GM19025 (cell line): Measurements from ENCODE around the gene VSIG10L2.
"Not testable (repeated sequence)": the region's sequence is repeated elsewhere in the genome, so short reads cannot be mapped to it uniquely, and the experiment has no call there.

Source experiments
- ATAC-seq: cut with Tn5 transposase; IDR thresholded peaks from one replicate; pipeline ENCODE4 v1.9.1; 2021; ENCODE audit warnings: mild to moderate bottlenecking, low read depth, moderate library complexity; ENCODE audit not compliant: unreplicated experiment

VSIG10L2 gene

GRCh38 chr11:125945797-125946520 is at the start of gene VSIG10L2:
VSIG10L2 (plus strand) TSS chr11:125946044; CDS start chr11:125946056, 12 bp downstream.
- no peak for ATAC-seq

DNA sequence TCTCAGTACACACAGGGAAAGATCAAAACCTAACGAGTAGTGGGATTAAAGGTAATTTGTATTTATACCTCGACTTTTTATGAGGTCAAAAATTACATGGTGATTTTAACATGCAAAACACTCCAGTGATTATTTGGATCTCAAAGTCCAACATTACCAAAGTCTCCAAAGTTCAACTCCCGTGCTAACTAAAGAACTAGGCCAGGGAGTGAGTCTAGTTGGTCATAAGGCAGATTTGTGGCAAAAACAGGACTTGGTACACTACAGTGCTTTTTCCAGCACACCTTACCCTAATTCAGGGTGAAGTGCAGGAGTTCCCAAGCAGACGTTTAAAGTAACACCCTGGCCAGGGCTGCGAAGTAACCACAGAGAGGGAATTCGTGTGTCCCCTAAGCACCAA is 44.0 kb upstream of the VSIG10L2 start:
- ATAC-seq: no peak

DNA sequence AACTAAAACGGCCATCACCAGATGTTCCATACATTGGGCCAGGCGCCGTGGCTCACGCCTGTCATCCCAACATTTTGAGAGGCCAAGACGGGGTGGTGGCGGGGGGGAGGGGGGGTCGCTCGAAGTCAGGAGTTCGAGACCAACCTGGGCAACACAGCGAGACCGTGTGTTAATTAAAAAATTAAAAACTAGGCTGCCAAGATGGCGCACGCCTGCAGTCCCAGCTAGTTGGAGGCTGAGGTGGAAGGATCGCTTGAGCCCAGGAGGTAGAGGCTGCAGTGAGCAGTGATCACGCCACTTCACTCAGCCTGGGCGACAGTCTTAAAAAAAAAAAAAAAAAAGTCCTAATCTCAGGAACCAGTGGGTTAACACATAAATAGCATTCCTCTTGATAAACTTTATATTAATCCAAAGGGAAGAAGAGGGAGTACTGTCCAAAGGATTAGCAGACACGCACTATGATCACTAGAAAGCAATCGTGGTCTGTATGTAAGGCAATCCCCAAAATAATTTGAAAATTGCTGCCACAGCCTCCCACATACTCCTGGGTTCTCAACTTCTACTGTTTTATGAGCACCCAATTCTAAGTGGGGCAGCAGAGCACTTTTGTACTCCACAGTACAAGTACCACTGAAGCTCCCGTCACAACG is 43.4 kb upstream of the VSIG10L2 start:
- ATAC-seq: no peak

- peak; percentile 95 for ATAC-seq
These were observed 42.7 kb upstream of the VSIG10L2 start, which contains the start of gene PUS3 for GRCh38 chr11:125902927-125903710. PUS3 (minus strand) TSS chr11:125903206; CDS start chr11:125896284, 6,922 bp downstream.

DNA sequence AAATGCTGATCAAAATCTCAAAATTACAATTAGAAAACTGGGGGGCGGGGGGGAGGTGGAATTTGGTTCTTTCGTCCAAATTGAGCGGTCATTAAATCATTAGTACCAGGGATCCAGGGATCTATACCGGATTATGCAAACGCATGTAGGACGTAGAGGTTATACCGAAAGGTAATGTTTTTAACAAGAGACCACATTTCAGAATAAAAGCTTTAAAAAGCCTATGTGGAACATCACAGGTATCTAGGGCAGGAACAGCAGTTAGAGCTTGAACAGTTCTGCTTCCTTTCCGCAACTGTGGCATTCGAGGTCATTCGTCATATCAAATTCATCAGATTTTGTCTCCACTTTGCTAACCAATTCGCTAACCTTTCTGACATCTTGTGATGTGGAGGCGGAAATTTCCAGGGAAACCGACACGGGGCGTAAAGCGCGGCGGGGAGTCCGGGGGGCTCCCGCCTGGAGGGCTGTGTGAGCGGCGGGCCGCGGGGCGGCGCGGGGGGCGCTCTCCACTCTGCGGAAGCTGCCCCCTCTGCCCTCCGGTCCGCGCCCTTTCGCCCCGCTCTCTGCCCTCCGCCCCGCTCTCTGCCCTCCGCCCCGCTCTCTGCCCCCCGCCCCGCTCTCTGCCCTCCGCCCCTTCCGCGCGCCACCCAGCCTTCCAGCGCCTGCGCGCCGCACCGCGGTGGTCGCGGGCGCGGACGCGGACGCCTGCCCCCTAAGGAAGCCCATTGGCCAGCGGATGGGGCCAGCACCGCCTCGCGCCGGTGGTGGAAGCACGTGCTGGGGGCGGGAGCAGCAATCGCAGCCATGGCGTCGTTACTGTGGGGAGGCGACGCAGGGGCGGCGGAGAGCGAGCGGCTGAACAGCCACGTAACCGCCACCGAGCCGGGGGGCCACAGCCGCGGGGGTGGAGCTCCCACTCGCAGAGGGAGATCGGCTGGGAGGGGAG is 41.9 kb upstream of the VSIG10L2 start, which contains the start of gene DDX25:
Gene DDX25 (plus strand): TSS at position 798 of the 949 bp plus-strand sequence. CDS start 10 bp downstream, at position 808.
- no peak for ATAC-seq

DNA sequence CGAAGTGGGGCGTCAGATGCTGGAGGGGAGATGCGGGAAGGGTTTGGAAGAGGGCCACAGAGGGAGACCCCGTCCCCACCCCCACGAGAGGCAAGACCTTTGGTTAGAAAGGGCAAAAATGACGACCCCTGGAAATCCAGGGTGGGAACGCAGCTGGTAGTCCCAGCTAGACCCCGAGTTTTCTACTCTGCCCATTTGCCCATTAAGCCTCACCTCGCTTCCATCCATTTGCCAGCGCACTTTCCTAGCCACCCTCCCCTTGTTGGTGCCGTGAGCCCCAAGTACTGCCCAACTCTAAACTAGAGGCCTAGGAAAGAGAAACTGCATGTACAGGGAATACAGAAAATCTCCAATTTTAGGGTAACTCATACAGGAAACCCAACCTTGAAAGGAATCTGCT is 41.2 kb upstream of the VSIG10L2 start:
- no peak for ATAC-seq

- no peak for ATAC-seq
These were observed 35.5 kb upstream of the VSIG10L2 start for GRCh38 chr11:125910226-125910849.

DNA sequence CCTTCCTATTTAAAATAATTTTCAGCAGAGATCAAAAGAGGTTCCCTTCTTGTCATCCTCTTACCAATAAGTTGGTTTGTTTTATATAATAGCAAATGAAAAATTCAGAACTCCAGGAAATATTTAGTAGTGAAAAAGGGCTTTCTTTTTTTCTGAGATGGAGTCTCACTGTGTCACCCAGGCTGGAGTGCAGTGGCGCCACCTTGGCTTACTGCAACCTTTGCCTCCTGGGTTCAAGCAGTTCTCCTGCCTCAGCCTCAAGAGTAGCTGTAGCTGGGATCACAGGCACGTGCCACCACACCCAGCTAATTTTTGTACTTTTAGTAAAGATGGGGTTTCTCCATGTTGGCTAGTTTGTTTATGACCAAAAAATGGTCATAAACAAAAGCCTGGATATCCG is 31.2 kb upstream of the VSIG10L2 start:
- ATAC-seq: not testable (repeated sequence)

GRCh38 chr11:125916683-125917347 is 29.0 kb upstream of the VSIG10L2 start:
- ATAC-seq: no peak

DNA sequence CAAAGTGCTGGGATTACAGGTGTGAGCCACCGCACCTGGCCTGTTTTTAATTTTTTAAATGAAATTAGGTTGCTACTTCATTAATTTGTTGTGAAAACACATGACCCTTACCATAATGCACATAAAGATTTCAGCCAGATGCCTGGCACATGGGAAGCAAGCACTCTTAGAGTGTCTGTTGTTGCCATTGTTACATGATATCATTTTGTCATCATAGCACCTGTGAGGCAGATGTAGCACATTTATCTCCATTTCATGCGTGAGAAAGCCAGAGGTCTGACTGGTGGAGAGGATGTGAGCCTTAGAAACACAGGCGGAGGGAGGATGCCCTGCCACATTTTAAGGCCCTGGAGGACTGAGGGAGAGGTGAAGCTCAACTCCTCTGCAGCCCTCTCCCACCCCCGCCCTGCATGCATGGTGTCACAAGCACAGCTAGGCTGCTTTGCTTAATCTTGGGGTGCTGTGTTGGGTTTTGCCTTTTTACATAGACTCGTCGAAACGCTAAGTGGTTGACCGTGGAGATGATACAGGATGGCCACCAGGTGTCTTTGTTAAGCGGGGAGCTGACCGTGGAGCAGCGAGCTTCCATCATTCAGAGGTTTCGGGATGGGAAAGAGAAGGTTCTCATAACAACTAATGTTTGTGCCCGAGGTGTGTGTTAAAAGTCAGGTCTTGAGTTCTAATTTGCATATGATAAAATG is 27.6 kb upstream of the VSIG10L2 start:
- ATAC-seq: no peak

DNA sequence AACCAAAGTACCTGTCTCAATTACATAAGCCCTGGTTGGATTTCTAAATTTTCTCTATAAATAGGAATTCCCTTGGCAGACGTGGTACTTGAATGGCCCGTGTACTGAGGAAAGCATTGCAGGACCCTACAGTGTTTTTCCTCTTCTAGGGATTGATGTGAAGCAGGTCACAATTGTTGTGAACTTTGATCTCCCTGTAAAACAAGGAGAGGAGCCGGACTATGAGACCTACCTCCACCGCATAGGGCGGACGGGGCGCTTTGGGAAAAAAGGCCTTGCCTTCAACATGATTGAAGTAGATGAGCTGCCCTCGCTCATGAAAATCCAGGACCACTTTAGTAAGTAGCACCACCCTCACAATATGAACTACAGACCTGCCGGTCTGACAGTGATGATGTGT is 24.8 kb upstream of the VSIG10L2 start:
- ATAC-seq: no peak

- ATAC-seq: no peak
These were observed 23.7 kb upstream of the VSIG10L2 start for GRCh38 chr11:125922156-125922555.

DNA sequence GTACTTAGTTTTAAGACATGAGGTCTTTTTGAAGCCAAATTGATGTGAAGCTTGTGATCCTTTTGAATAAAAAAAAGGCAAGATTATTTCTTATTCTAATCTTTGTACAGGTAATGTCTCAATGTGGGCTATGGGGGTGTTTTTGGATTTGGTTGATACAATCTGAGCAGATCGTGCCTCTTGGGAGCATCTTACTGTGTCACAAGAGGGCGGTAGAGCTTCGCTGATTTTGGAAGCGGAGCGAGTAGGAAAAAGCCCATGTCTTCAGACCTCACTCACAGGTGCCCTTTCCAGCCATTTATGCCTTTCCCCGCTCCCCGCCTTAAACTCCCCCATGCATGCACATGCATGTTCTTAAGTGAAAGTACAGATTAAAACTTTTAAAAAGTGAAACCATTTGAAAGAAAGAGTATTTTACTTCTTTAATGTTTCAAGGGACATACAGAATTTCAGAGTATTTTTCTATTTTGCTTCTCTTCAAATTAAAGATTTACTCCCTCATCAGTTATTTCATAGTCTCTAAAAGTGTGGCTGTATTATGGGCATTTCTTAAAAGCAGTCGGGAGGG is 22.7 kb upstream of the VSIG10L2 start:
- no peak for ATAC-seq

- ATAC-seq: no peak
These were observed 22.2 kb upstream of the VSIG10L2 start for GRCh38 chr11:125923633-125924032.

DNA sequence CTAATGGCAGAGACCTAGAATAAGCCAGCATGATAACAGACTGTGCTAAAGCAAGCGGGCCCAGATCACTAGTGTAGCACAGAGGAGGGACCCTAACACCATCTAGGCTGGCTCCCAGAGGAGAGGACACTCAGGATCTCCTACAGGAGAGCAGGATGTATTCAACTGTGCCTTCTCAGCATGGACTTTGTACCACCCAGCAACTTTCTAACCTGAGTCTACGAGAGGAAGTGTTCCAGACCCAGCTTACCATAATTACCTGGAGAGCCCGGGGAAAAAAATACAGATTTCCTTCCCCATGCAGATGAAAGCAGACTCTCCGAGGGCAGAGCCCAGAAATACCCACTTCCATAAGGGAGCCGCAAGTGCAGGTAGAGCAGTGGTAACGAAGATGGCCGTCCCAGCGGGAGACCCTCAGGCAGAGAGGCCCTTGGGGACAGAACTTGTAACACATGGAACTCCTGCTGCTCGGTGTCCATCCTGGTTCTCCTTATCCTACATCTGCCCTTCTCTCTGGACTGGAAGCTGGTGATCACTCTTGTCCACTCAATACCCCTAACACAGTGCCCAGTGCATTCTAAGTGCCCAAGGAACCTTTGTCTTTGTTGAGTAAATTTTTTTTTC is 21.3 kb upstream of the VSIG10L2 start:
- ATAC-seq: no peak

DNA sequence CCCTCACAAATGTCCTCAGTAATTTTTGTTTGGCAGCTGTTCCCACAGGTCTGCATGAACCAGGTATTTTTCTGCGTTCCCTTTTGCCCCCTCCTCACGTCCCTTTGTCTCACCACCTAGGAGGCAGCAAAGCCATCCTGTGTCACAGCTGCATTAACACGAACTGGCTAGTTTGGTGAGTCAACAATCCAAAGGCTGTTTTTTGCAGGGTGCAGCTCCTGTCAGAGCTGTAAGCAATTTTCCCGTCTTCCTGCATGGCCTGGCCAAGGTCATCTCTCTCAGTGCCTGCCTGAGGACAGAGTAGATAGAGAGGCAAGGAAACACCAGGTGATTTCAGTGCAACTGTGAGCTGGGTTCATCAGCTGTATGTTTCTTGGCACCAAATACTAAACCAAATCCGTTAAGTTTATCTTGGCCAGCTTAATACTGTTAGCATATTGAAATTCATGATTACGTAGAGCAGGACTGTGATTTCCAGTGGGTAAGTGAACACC is 20.6 kb upstream of the VSIG10L2 start:
- no peak for ATAC-seq

DNA sequence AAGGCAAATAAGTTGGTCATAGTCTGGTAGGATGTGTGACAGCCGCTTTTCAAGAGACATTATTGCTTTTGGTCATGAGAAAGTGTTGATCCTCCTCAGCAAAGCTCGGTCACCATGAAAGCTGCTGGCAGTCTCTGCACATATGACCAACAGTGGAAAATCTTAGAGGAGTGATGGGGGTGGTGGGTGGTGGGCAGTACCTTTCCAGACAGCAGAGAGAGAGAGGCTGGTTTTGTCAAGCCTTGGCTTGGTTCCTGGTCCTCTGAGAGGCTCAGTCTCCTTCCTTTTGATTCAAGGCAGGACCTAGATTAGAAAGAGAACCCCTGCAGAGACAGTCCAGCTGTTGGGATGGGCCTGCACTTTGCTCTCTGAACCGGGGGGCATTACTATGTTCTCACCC is 20.0 kb upstream of the VSIG10L2 start:
- no peak for ATAC-seq
